Measurements from ENCODE around the gene SLC34A1.

Gene SLC34A1

DNA sequence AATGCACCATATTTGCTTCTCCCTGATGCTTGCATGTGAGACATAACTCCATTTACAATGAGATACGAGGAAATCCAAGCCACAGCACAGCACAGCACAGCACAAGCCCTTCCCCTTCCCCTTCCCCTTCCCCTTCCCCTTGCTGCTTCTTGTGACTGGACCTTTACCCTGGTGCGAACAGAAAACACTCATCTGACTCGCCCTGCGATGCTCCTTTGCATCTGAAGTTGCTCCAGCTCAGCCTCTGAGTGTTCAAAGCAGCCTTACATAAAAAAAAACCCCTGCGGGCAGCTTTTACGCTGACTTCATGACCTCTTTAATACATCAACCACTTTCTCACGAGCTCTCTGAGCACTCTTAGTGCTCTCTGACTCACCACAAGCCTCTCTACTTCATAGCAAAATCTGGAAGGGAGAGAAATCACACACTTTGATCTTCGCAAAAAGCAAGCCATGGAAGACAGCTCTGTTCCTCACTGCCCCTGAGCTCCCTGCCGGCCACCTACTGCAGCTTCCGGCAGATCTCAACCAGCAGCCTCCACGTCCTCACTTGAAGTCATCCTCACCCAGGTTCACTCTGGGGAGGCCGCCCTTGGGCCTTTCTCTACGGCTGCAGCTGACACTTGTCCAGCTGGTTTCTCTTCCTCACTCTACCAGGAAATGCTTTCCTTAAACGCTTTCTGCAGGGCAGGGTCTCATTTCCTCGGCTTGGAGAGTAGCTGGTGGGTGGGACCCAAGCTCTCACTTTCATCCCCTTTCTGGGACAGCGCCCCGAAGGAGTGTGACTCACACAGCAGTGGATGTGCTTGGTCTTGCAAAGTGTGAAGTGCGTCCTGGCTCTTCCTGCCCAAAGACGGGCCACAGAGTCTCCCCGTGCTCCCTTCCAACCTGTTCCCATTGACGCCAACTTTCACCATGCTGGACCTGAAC, 5.3 kb downstream of the SLC34A1 start:
- H3K4me1 ChIP-seq (ENCODE audit: control insufficient read depth, insufficient read depth, low read length, poor library complexity, severe bottlenecking) = peaks cover 16% of the 10 kb centered on the region
- H3K9me3 ChIP-seq (ENCODE audit: control insufficient read depth, low read length) = no peaks in the 10 kb centered on the region
- no peaks in the 10 kb centered on the region for H3K36me3 ChIP-seq (ENCODE audit: control insufficient read depth, insufficient read depth, low read length)
- H3K27ac ChIP-seq (ENCODE audit: low read depth, low read length, severe bottlenecking) = peak overlapping the region; percentile 84
- H3K4me3 ChIP-seq (ENCODE audit: extremely low read depth, insufficient read depth, low read length, poor library complexity, severe bottlenecking) = no peak overlapping the region
- WGBS, 2 experiments (ENCODE audit: insufficient coverage in 2 of 2) = 44 to 68% methylated on average over 19 of the region's 21 CpGs

DNA sequence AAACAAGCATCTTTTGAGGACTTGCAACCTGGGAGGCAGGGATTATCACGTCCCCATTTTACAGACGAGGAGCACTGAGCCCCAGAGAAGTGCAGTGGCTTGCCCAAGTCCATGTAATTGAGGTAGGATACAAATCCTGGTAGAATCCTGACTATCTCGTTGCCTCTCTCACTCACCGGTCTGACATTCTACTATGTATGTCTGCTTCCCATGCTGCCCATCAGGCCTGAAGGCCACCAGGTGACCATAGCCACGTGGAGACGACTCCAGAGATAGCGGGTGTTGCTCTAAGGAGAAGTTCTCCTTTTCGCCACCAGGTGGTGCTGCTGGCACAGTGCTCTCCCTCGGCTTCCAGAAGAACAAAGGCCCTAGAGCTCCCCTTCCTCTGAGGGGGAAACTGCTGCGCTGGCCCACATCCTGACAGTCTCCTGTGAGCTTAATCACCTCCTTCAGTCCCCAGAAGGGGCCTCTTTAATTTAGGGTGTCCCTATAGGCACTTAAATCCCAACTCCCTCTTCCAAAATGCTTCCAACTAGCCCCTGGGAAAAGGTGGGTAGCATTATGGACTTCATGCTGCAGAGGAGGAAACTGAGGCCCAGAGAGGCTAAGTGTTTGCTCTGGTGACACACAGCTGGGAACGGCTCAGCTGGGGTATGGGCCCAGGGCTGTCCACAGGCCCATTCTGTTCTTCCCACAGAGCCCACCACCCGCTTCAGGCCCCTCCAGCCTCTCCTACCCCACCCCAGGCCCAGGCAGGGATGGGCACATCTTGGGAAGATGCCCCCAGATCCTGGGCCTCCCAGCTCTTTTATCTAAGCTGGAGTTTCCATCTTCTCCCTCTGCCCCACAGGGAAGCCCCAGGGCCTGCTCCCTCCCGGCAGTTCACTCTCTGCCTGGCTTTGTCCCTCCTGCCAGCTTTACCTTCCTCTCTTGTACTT, 6.4 kb downstream of the SLC34A1 start:
- WGBS, 2 experiments (ENCODE audit: insufficient coverage in 2 of 2) = 18 to 38% methylated on average over 5 to 12 of the region's 13 CpGs
- peak overlapping the region; percentile 84 for H3K27ac ChIP-seq (ENCODE audit: low read depth, low read length, severe bottlenecking)

DNA sequence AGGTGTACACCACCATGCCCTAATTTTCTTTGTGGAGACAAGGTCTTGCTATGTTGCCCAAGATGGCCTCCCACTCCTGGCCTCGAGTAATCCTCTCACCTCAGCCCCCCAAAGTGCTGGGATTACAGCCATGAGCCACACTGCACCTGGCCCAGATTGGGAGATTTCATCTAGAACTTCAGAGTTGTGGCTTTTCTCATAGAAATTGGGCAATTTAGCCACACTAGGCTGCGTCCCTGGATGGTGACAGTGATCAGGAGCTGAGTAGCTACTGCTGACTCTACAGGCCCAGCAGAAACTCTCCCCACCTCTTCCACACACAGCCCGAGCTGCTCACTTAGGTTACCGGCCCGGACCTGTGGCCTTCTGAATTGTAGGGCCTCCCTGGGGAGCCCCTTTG, 8.5 kb downstream of the SLC34A1 start:
- H3K9me3 ChIP-seq (ENCODE audit: control insufficient read depth, low read length) = no peaks in the 10 kb centered on the region
- H3K36me3 ChIP-seq (ENCODE audit: control insufficient read depth, insufficient read depth, low read length) = no peaks in the 10 kb centered on the region
- no peak overlapping the region for H3K27ac ChIP-seq (ENCODE audit: low read depth, low read length, severe bottlenecking)
- 67 to 80% methylated on average over 1 of the region's 5 CpGs for WGBS, 2 experiments (ENCODE audit: insufficient coverage in 2 of 2)
- no peak overlapping the region for H3K4me3 ChIP-seq (ENCODE audit: extremely low read depth, insufficient read depth, low read length, poor library complexity, severe bottlenecking)
- H3K4me1 ChIP-seq (ENCODE audit: control insufficient read depth, insufficient read depth, low read length, poor library complexity, severe bottlenecking) = peaks cover 16% of the 10 kb centered on the region

More for the DNA sequence above, 6.4 kb downstream of the SLC34A1 start:
- H3K4me3 ChIP-seq (ENCODE audit: extremely low read depth, insufficient read depth, low read length, poor library complexity, severe bottlenecking) = no peak overlapping the region
- peaks cover 16% of the 10 kb centered on the region for H3K4me1 ChIP-seq (ENCODE audit: control insufficient read depth, insufficient read depth, low read length, poor library complexity, severe bottlenecking)
- no peaks in the 10 kb centered on the region for H3K9me3 ChIP-seq (ENCODE audit: control insufficient read depth, low read length)
- H3K36me3 ChIP-seq (ENCODE audit: control insufficient read depth, insufficient read depth, low read length) = no peaks in the 10 kb centered on the region

DNA sequence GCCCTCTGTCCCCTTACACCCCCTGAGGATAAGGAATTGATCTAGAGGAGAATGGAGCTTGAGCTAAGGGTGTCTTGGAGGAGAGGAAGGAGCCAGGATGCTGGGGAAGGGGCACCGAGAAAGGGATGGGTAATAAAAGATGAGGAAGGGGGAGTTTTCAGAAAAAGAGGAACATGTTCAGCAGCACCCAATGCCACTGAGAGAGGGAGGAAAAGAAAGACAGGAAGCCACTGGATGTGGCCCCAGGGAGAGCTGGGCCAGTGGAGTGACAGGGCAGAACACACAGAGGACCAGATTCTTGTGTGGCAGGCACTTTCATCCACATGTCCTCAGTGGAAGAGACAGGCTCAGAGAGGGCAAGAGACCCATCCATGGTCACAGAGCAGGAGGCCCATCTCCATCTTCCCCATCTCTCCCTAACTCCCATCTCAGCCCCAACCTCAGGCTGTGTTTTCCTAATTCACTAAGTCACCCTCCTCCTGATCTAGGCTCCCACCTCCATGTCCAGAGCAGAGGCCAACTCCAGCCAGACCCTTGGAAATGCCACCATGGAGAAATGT, 9.1 kb downstream of the SLC34A1 start:
- H3K9me3 ChIP-seq (ENCODE audit: control insufficient read depth, low read length) = no peaks in the 10 kb centered on the region
- no peak overlapping the region for H3K27ac ChIP-seq (ENCODE audit: low read depth, low read length, severe bottlenecking)
- peaks cover 16% of the 10 kb centered on the region for H3K4me1 ChIP-seq (ENCODE audit: control insufficient read depth, insufficient read depth, low read length, poor library complexity, severe bottlenecking)
- WGBS, 2 experiments (ENCODE audit: insufficient coverage in 2 of 2) = 61 to 71% methylated on average over 1 of the region's 1 CpG
- H3K4me3 ChIP-seq (ENCODE audit: extremely low read depth, insufficient read depth, low read length, poor library complexity, severe bottlenecking) = no peak overlapping the region
- no peaks in the 10 kb centered on the region for H3K36me3 ChIP-seq (ENCODE audit: control insufficient read depth, insufficient read depth, low read length)

DNA sequence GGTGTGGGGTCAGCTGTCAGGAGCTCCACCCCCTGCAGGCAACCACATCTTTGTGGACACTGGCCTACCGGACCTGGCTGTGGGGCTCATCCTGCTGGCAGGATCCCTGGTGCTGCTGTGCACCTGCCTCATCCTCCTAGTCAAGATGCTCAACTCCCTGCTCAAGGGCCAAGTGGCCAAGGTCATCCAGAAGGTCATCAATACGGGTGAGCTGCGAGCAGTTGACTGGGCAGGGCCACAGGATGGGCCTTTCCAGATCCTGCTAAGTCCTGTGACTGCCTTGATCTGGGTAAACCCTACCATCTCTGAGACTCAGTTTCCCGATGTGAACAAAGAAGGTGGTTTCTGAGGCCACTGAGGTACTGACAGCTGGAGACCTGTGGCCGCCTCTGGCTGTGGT, 9.8 kb downstream of the SLC34A1 start:
- no peaks in the 10 kb centered on the region for H3K36me3 ChIP-seq (ENCODE audit: control insufficient read depth, insufficient read depth, low read length)
- H3K4me1 ChIP-seq (ENCODE audit: control insufficient read depth, insufficient read depth, low read length, poor library complexity, severe bottlenecking) = peaks cover 9% of the 10 kb centered on the region
- H3K9me3 ChIP-seq (ENCODE audit: control insufficient read depth, low read length) = no peaks in the 10 kb centered on the region
- no peak overlapping the region for H3K27ac ChIP-seq (ENCODE audit: low read depth, low read length, severe bottlenecking)
- H3K4me3 ChIP-seq (ENCODE audit: extremely low read depth, insufficient read depth, low read length, poor library complexity, severe bottlenecking) = no peak overlapping the region
- 74 to 79% methylated on average over 5 of the region's 5 CpGs for WGBS, 2 experiments (ENCODE audit: insufficient coverage in 2 of 2)

DNA sequence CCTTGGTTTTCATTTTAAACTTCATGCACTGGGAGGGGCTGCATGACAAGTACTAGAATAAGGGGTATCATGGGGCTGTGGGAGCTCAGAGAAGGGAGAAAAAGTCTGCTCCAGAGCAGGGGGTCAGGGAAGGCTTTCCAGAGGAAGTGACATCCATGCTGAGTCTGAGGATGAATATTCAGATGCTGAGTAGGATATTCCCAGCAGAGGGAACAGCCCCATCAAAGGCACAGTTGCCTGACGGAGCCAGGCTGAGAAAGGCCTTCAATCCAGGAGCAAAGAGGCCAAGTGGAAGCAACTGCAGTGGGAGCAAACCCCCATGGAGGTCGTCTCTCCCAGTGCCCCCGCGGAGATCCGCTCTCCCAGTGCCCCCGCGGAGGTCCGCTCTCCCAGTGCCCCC, 11.8 kb downstream of the SLC34A1 start:
- H3K27ac ChIP-seq (ENCODE audit: low read depth, low read length, severe bottlenecking) = no peak overlapping the region
- H3K4me3 ChIP-seq (ENCODE audit: extremely low read depth, insufficient read depth, low read length, poor library complexity, severe bottlenecking) = no peak overlapping the region
- H3K9me3 ChIP-seq (ENCODE audit: control insufficient read depth, low read length) = no peaks in the 10 kb centered on the region
- H3K36me3 ChIP-seq (ENCODE audit: control insufficient read depth, insufficient read depth, low read length) = no peaks in the 10 kb centered on the region
- H3K4me1 ChIP-seq (ENCODE audit: control insufficient read depth, insufficient read depth, low read length, poor library complexity, severe bottlenecking) = no peaks in the 10 kb centered on the region
- 53 to 63% methylated on average over 3 to 4 of the region's 8 CpGs for WGBS, 2 experiments (ENCODE audit: insufficient coverage in 2 of 2)

DNA sequence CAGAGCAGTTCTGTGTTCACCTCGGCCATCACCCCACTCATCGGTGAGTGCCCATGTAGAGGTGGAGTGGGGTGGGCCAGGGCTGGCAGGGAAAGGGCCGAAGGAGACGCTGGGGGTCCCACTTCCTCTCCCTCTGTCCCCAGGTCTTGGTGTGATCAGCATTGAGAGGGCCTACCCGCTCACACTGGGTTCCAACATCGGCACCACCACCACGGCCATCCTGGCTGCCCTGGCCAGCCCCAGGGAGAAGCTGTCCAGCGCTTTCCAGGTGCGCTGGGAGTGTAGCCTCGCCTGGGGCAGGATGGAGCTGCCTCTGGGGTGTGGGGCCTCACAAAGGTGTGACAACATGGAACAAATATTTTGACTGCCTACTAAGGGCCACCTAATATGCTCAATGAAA, 12.6 kb downstream of the SLC34A1 start:
- Histone ChIP-seq H3K4me3 (ENCODE audit: extremely low read depth, insufficient read depth, low read length, poor library complexity, severe bottlenecking) (no peak overlapping the region), H3K9me3 (ENCODE audit: control insufficient read depth, low read length) (no peaks in the 10 kb centered on the region), H3K36me3 (ENCODE audit: control insufficient read depth, insufficient read depth, low read length) (no peaks in the 10 kb centered on the region), H3K27ac (ENCODE audit: low read depth, low read length, severe bottlenecking) (no peak overlapping the region), H3K4me1 (ENCODE audit: control insufficient read depth, insufficient read depth, low read length, poor library complexity, severe bottlenecking) (no peaks in the 10 kb centered on the region)
- WGBS, 2 experiments (ENCODE audit: insufficient coverage in 2 of 2) = 87 to 95% methylated on average over 6 to 10 of the region's 10 CpGs

DNA sequence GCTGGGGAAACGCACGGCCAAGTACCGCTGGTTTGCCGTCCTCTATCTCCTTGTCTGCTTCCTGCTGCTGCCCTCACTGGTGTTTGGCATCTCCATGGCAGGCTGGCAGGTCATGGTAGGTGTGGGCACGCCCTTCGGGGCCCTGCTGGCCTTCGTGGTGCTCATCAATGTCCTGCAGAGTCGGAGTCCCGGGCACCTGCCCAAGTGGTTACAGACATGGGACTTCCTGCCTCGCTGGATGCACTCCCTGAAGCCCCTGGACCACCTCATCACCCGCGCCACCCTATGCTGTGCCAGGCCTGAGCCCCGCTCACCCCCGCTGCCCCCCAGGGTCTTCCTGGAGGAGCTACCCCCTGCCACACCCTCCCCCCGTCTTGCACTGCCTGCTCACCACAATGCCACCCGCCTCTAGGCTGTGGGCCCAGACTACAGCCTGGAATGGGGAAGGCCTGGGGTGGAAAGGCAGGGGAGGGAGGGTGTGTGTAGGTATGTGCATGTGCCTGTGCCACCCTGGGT, 13.7 kb downstream of the SLC34A1 start:
- 92 to 98% methylated on average over 9 to 12 of the region's 16 CpGs for WGBS, 2 experiments (ENCODE audit: insufficient coverage in 2 of 2)
- H3K27ac ChIP-seq (ENCODE audit: low read depth, low read length, severe bottlenecking) = no peak overlapping the region
- H3K36me3 ChIP-seq (ENCODE audit: control insufficient read depth, insufficient read depth, low read length) = no peaks in the 10 kb centered on the region
- H3K4me1 ChIP-seq (ENCODE audit: control insufficient read depth, insufficient read depth, low read length, poor library complexity, severe bottlenecking) = peaks cover 1% of the 10 kb centered on the region
- H3K4me3 ChIP-seq (ENCODE audit: extremely low read depth, insufficient read depth, low read length, poor library complexity, severe bottlenecking) = no peak overlapping the region
- H3K9me3 ChIP-seq (ENCODE audit: control insufficient read depth, low read length) = no peaks in the 10 kb centered on the region

DNA sequence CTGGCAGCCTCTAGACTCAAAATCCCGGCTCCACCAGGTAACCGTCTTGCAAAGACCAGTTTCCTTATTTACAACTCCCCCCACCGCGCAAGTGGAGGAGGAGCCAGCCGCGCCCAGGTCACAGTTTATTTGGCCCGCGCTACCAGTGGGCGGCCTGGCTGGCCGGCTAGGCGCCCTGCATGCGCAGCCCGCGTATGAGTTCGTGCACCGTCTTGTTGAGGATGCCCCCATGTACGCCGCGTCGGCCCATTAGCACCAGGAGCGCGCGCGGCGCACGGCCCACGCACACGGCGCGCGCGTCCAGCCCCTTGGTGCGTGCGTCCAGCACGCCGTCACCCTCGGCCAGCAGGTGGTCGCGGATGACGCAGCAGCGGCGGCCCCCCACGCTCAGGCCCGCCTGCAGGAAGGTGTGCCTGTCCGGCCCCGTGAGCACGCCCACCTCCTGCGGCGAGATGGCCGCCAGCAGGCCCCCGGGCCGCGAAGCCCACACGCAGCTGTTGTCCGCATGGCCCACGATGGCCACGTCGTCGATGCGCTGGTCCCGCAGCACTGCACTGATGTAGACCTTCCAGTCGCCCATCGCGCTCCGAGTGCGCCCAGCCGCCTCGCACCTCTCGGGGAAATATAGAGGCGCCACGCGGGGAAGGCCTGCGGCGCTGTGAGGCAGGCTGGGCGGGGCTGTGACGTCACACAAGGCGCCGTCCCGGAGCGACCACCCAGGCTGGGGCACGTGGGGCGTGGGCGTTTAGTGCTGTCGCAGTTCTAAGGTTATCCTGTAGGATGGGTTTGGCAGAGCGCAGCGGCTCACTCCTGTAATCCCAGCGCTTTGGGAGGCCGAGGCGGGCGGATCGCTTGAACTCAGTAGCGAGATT, 16.0 kb downstream of the SLC34A1 start, which contains the start of gene PFN3:
PFN3 (minus strand) TSS at position 665 of the 872 bp plus-strand sequence; CDS start at position 580, 85 bp downstream.
- Histone ChIP-seq H3K36me3 (ENCODE audit: control insufficient read depth, insufficient read depth, low read length) (no peaks in the 10 kb centered on the region), H3K4me3 (ENCODE audit: extremely low read depth, insufficient read depth, low read length, poor library complexity, severe bottlenecking) (no peak within 1 kb of the TSS), H3K4me1 (ENCODE audit: control insufficient read depth, insufficient read depth, low read length, poor library complexity, severe bottlenecking) (peaks cover 6% of the 10 kb centered on the region), H3K27ac (ENCODE audit: low read depth, low read length, severe bottlenecking) (no peak within 1 kb of the TSS), H3K9me3 (ENCODE audit: control insufficient read depth, low read length) (no peaks in the 10 kb centered on the region)
- WGBS, 2 experiments (ENCODE audit: insufficient coverage in 2 of 2) = 61 to 72% methylated on average over 80 to 88 of the region's 92 CpGs

All from mesodermal cell (in vitro differentiated cells).